Frontal cortex (tissue), 4 donors: Measurements from ENCODE around the gene ARHGEF16. TPM values are rescaled to one million over a fixed set of nuclear protein-coding genes. Genes with fewer than 3 reads are reported as not detected.

Experiments
- DNase-seq, 2 donors: peaks; one replicate each; pipeline ENCODE4 v3.0.0; 2012; ENCODE audit warnings: low spot score in 2 of 2
- FAIRE-seq: peaks from 2 replicates; lab custom pipeline; 2012; peaks lifted over from hg19 to GRCh38; lab: Jason Lieb, UNC
- total RNA-seq: library from RNA; depleted of rRNA; stranded (reverse); fragments of >200 nt; gene quantifications from one replicate; pipeline ENCODE4 v1.2.3, GENCODE V29; 2014
- donor health status: control.
- donor health status: control.
- donor health status: control.

Gene ARHGEF16
- total RNA-seq, 1 donor from 2014 or later = not detected

- no peak for FAIRE-seq
- DNase-seq = no peak
Measured at GRCh38 chr1:3435666-3436065, 18.8 kb upstream of the ARHGEF16 start.

- FAIRE-seq (no peak), DNase-seq (no peak)
Measured at GRCh38 chr1:3436451-3436850, 18.0 kb upstream of the ARHGEF16 start.

DNA sequence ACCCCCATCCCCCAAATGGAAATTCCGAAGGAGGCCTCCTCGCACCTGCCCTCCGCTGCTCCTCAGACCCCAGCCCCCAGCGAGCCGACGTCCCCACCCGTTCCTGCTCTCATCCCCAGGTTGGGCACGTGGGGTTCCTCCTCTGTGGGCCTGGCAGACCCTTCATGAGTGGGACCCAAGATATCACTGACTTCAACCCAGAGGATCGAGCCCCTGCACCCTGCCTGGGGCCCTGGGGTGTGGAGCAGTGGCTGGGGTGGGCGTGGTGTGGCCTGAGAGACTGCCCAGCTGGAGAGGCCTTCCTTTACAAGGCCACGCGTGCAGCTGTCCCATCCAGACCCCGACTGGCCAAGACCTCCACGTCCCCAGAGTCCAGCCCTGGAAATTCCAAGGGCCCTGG is 17.6 kb upstream of the ARHGEF16 start:
- no peak for FAIRE-seq
- DNase-seq = no peak

DNA sequence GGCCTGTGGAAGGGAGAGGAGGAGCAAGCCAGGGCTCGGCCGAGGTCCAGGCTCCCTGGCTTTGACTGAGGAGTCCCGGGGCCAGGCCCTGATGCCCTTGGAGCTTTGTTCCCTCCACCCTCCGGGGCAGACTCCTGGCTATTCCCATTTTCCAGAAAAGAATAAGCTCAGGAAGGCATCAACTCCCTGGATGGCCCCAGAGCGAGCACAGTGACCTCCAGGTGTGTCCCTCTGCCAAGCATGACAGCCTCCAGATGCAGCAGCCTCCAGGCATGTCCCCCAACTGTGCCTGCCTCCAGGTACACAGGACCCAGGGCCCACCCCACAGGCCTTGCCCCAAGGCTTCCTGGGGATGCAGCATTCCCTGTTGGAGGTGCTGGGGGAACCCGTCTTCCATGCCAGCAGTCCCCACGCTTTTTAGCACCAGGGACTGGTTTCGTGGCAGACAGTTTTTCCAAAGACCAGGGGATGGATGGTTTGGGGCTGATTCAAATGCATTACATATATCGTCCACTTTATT is 15.7 kb upstream of the ARHGEF16 start:
- DNase-seq (no peak), FAIRE-seq (no peak)

- FAIRE-seq (no peak), DNase-seq (no peak)
Measured at GRCh38 chr1:3439346-3440299, 14.8 kb upstream of the ARHGEF16 start.

- FAIRE-seq (no peak), DNase-seq (no peak)
Measured at GRCh38 chr1:3440300-3440681, 14.2 kb upstream of the ARHGEF16 start.

DNA sequence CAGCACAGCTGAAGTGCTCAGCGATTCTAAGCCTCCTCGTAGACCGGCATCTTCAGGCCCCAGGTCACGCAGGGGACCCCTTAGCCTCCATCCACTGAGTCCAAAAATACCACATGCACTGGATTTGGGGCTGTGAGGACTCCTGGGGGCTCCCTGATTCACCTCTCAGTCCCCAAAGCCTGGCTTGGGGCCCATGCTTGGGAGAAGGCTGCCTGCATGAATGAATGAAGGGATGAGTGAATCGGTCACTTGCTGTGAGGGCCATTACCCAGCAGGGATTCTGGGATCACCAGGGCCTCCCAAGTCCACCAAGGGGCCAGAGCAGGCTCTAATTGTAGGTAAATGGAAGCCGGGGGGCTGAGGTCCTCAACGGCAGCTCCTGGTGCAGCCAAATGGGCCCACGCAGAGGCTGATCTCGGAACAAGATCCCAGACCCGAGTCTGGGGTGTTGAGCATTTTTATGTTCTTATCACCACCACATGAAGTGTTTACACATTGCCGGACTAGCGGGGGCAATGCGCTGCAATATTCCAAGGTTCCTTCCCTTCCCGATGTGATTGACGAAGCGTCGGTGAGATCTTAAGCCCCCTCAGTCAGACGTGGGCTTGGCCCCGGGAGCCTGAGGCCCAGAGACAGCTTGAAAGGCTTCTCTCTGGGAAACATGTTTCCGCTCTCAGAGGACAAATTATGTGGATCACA is 13.6 kb upstream of the ARHGEF16 start:
- no peak for FAIRE-seq

DNA sequence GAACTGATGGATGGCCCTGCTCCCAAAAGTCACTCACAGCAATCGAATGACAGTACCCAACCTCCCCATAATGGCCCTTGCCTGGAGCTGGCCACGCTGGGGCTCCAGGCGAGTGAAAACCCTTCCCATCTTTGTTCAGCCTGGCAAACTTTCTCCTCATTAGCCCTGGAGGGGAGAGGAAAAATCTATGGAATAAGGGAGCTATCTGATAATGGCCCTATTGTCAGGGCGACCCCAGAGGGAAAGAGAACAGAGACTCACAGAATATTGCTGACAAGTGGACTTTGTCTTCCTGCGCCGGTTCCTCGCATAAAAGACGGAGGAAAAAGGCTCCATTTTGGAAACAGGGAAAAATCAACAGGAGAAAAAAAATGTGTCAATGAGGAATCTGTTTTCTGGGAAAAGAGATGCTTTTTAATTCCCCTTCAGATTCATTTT is 13.0 kb upstream of the ARHGEF16 start:
- peak; percentile 39 for FAIRE-seq
- no peak for DNase-seq

More for the DNA sequence above, 13.6 kb upstream of the ARHGEF16 start:
- no peak for DNase-seq

DNA sequence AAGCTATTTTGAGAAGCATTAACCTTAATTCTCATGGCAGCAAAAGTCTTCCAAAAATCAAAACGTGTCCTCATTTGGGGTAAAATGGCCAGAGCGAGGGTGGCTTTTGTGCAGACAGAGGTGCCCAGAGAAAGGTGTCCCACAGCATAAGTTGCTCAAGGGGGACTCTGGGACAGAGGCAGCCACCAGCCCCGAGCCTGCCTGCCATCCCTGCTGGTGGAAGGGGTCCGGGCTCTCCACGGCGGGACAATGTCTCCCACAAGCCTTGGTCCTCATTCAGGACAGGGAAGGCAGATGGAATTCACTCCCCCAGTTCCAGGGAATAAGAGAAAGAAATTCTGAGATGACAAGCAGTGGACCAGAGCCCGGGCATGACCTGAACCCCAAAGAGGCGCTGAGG is 12.6 kb upstream of the ARHGEF16 start:
- FAIRE-seq (no peak), DNase-seq (no peak)

DNA sequence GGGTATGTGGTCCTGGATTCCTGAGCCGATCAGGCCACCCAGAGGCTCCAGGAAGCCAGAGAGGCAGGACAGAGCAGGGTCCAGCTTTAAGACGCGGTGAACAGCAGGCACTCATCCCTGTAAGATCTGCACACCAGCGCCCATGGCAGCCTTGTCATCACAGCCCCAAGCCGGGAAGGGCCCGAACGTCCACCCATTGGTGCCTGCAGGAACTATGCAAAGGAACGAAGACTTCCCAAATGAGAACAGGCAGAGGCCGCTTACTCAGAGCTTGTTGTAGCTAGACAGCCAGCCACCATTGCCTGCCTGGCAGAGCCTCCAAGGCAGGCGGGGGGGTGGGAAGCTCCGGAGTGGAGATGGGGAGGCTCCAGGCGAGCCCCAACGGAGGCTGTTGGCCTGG is 12.1 kb upstream of the ARHGEF16 start:
- FAIRE-seq = no peak
- DNase-seq = no peak

DNA sequence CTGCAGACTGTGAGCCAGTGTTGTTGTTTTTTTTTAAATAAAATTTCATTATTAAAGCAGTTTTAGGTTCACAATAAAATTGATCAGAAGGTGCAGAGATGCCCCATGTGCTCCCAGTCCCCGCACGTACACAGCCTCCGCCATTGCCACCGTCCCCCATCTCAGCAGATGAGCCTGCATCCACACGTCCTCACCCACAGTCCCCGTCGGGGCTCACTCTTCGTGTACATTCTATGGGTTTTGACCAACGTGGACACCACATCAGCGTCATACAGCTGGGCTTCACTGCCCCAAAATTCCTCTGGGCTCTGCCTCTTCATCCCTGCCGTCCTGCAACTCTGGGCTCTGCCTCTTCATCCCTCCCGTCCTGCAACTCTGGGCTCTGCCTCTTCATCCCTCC is 11.6 kb upstream of the ARHGEF16 start:
- FAIRE-seq (no peak), DNase-seq (no peak)

GRCh38 chr1:3443807-3444206 is 10.7 kb upstream of the ARHGEF16 start:
- DNase-seq (no peak), FAIRE-seq (no peak)

- no peak for DNase-seq
- FAIRE-seq = no peak
Measured at GRCh38 chr1:3444298-3444697, 10.2 kb upstream of the ARHGEF16 start.

GRCh38 chr1:3444736-3445135 is 9.7 kb upstream of the ARHGEF16 start:
- DNase-seq (no peak), FAIRE-seq (no peak)

GRCh38 chr1:3450202-3450863 is 4.1 kb upstream of the ARHGEF16 start:
- FAIRE-seq = no peak
- DNase-seq = no peak

DNA sequence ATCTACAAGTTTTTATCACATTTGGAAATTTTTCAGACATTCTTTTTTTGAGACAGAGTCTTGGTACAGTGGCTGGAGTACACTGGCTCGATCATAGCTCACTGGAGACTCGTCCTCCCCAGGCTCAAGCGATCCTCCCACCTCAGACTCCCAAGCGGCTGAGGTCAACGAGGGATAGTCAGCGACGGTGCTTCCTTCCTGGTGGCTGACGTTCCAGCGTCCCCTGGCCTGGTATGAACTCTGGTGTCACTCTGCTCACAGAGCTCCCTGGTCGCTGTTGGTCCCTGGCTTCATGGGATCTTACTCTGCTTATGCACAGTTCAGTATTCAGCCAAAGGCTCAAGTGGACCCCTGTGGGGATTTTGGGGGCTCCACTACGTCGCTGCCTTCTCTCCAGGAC is 3.5 kb upstream of the ARHGEF16 start:
- FAIRE-seq (no peak), DNase-seq (no peak)

DNA sequence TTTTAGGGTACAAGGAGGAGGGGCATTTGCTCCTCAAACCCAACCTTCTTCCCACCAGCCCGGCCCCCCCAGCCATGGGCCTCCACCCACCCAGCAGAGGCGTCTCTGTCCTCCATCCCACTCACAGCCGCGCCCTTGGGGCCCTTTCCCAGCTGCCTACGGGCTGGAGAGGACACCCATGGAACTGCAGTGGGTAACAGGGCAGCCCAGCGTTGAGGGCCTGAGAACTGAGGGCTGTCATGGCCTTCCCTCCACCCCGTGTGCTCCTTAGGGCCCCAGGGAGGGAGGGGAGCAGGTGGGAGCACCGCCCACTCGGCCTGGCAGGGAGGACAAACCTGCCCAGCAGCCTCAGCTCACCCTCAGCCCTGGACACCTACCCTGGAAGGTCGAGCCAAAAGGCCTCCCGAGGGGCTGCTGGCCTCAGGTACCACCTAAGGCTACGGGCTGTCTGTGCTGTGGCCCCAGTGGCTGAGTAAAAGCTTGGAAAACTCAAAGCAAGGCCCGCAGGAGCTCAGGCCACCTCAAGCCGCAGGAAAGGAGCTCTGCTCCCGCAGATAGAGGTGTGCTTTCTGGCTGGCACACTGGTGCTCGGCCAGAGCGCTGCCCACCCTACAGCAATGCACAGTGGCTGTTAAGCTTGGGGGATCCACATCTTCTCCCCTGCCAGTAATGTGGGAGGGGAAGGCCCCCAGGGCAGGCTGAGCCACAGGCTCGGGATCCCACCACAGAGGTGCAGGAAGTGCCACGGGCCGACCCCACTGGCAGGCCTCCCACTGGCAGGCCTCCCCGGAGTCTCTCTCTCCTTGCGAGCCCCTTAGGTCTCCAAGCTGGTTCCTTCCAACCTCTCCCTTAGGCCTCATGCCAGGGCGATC is 2.2 kb upstream of the ARHGEF16 start:
- FAIRE-seq (no peak), DNase-seq (no peak)

GRCh38 chr1:3452866-3453175 is 1.6 kb upstream of the ARHGEF16 start:
- DNase-seq (no peak), FAIRE-seq (no peak)

DNA sequence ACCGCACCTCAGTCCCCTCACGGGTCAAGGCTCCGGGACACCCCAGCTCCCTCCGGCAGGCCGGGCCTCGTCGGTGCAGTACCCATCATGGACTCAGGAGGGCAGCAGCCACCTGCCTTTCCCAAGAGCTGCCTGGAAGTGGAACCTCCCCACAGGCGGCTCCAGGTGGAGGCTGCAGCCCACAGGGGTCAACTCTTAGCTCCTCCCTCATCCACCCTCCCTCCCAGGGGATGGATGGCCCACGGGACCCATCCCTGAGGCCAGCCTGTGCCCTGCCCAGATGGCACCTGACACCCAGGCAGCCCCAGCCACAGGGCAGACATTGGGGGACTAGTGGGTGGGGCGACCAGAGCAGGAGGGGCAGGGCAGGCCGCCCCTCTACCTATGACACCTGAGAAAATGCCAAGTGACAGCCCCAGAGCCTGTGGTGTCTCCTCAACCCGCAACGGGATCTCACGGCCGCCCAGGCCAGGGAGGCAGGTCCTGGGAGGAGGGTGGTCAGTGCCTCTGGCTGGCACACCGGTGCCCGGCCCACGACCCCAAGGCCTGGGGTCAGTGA is 1.2 kb upstream of the ARHGEF16 start:
- DNase-seq (peak; percentile 82 to 92), FAIRE-seq (no peak)
